ENCODE measurements around the gene AGAP1. TPM values are rescaled to one million over a fixed set of nuclear protein-coding genes. Genes with fewer than 3 reads are reported as not detected.
"Not testable (repeated sequence)": the region's sequence is repeated elsewhere in the genome, so short reads cannot be mapped to it uniquely, and the experiment has no call there.

Gene AGAP1
- polyA plus RNA-seq, 4 donors = 20.2 to 21.2 (median 20.3) TPM

DNA sequence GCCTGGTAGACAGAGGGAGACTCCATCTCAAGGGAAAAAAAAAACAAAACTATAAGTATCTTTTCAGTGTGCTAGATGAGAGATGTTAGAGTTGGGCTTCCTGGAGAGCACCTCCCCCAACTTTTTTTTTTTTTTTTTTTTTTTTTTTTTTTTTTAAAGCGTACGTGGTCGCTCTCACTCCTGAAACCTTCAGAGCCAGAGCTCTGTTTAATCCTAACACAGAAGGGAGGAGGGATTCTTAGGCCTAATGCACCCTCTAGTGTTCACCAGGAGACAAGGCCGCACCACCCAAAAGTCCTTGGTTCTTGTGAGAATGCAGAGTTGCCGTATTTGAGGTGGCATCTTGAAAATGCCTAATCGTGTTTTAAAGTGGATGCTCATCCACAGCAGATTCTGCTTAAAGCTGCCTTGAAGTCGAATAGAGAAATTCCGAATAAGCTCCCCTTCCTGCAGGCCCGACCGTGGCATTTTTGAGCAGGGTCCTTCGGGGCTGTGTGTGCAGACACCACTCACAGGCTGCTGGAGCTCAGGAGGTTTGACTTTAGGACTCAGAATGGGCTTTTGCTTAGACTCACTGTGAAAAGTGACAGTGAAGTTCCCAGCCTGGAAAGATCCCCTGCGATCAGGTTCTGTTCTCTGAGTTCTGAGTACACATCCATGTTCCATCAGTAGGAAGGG, 252.6 kb downstream of the AGAP1 start:
- peak; percentile 65 to 75 (median 71) for DNase-seq (ENCODE audit: low read depth in 4 of 4, low spot score in 3 of 4)

DNA sequence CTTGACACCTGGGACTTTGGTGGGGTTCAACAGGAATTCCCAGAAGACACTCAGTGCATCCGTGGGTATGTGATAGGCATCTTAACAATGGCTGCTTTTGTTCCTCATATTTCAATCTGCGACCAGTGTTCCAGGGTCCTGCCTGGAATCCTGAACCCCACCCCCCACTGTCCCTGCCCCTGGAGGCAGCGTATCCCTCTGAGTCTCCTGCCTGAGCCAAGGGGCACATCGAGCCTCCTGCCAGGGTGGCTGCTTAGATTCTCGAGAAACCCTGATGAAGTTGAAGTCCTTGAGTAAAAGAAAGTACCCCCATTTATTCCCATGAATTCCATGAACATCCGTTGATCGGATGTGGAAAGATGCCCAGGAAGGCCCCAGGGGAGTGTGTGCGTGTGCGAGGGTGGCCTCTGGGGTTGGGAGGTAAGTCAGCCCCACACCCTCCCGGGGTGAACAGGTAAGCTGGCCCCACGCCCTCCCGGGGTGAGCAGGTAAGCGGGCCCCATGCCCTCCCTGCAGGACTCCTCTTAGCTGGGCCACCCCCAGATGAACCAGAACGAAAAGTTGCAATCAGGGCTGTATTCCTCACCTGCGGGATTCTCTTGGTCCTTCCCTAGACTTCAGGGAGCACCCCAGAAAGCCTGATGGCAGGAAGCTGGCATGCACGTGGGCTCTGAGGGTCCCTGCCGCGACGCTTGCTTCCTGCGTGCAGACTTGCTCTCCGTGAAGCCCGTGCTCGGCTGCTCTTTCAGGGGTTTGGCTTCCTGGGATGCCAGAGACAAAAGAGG, 253.3 kb downstream of the AGAP1 start:
- no peak for DNase-seq (ENCODE audit: low read depth in 4 of 4, low spot score in 3 of 4)

DNA sequence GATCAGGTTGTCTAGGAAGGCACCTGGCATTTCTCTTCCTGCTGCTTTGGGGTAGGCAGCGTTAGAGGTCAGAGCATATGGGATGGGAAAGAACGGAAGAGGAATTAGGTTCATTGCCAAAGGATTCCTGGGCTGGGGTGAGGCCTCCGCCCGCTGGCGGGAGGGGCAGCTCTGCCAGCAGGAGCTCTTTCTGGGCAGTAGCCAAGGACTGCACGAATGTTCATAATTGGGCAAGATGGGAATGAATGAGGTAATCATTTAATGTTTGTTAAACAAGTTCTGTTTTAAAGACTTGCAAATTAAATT, 253.9 kb downstream of the AGAP1 start:
- no peak for DNase-seq (ENCODE audit: low read depth in 4 of 4, low spot score in 3 of 4)

DNA sequence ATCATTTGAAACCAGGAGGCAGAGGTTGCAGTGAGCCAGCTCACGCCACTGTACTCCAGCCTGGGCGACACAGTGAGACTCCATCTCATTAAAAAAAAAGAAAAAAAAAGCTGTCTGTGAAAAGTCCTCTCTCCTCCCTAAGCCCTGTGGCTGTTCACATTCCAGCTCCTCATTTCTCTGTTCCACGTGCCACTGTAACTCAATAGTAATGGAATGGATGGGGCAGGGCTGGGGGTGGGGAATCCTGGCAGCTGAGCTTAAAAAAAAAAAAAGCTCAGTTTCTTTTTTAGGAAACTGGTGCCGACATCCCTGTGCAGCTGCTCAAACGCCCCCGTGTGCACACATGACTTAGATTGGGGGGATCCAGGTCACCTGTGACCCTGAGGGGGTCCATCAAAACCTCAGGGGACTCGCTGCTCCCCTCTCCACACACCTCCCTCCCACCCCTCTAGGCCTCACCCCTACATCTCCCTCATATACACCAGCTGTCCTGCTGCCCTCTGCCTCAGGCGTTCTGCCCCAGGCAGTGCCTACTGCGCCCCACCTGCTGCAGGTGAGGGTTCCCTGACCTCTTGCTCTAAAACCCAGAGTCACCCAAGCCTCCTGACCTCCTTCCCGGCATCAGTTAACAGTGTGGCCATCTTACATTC, 255.4 kb downstream of the AGAP1 start:
- no peak for DNase-seq (ENCODE audit: low read depth in 4 of 4, low spot score in 3 of 4)

DNA sequence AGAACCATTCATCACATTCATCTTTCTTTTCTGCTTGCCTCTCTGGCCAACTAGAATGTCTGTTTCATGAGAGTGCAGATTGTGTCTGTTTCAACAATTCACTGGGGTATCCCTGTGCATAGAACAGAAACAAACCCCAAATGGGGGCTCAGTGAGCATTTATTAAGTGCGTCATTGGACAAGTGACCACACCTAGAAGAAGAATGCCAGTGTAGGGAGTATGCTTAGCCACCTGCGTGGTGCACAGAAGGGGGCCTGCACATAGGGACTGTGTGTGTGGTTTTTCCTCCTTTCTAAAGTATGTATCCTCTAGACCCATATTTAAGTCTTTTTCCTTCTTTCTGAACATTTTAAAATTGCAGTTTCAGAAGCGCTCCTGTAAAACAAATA, 255.9 kb downstream of the AGAP1 start:
- no peak for DNase-seq (ENCODE audit: low read depth in 4 of 4, low spot score in 3 of 4)

DNA sequence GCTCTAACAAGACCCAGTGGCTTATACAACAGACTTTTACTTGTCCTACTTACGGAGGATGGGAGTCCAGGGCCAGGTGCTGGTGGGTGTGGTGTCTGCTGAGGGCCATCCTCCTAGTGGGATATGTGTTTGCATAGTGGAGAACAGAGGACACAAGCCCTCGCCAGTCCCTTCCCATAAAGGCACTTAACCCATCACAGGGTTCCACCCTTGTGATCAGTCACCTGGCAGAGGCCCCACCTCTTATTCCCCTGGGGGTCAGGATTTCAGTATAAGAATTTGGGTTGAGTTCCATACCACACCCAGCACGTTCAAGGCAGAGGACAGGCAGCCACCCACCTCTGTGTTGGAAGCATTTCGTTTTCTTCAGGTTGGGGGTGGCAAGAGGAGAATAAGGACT, 259.0 kb downstream of the AGAP1 start:
- DNase-seq (ENCODE audit: low read depth in 4 of 4, low spot score in 3 of 4) = no peak

DNA sequence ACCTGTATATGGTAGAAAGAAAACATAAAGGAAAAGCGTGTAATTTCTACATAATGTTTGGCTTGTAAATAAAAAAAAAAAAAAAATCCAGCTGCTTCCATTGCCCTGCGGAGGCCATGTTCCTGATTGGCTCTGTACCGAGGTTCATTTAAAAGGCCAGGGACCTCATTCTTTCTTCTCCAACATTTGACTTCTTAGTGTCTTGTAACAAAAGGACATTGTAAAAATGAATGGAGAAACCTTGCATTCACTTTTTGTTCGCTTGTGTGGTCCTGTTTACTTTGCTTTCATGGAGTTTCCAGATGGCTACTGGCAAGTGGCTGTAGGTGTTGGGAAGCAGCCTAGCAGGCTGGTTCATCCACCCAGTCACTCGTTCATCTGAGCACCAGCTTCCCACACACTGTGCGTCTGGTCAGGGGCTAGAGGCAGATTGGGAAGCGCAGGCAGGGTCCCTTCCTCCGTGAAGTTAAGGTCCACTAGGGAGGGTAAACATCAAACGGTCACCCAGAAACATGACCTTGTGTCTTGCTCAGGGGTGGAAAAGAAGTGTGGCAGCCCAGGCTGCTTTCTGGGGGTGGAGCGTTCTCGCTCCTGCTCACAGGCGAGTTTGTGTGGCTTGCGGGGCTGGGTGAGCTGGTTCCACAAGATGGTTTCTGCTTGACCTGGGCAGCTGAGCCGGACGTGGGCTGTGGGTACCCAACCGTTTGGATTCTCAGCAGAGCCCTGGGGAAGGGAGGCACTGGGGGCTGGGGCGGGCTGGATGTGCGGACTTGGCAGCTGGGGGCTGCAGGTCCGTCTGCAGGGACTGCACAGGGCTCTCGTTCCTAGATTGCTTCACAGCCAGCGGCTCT, 260.7 kb downstream of the AGAP1 start:
- DNase-seq (ENCODE audit: low read depth in 4 of 4, low spot score in 3 of 4) = no peak

DNA sequence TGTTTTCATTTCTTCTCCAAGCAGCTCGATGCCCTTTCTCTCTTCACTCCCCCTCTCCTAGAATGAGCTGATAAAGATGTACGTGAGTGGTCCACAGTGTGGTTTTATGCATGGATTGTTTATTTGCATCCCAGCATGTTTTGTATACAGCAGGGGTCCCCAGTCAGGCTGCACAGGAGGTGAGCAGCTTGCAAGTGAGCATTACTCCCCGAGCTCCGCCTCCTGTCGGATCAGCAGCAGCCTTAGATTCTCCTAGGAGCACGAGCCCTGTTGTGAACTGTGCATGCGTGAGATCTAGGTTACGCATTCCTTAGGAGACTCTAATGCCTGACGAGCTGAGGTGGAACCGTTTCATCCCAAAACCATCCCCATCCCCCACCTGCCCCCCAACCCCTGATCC, 262.6 kb downstream of the AGAP1 start:
- DNase-seq (ENCODE audit: low read depth in 4 of 4, low spot score in 3 of 4) = no peak

DNA sequence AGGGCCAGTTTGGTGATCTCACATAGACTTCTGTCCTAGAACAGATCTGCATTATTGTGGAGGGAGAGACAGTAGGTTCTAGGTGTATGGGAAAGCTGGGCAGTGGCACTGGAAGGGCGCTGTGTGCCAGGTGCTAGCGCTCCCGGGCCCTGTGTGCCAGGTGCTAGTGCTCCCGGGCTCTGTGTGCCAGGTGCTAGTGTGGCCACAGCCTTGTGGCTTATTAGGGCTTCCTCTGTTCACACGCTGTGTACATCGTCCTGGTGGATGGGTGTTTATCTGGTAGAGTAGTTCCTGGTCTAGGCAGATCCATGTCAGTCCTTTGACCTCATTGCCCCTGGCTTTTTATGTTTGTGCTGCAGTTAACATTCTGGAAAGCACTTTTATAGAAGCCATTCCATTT, 263.4 kb downstream of the AGAP1 start:
- no peak for DNase-seq (ENCODE audit: low read depth in 4 of 4, low spot score in 3 of 4)

DNA sequence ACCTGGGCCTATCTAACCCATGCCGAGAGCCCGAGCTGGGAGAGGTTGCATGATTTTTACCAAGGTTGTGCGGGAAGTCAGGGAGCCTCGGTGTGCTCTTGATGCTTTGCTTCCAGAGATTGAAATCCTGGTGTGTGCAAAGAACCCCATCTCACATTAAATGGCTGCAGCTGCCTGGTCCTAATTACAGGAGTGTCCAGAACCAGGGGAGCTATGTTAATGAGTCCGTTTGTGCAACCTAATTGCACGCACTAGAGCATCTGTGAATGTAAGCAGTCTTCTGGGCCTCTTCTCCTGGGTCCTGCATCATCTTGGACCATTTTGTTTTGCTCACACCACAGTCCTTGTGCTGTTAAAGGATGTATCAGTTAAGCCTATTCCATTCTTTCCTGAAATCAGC, 263.8 kb downstream of the AGAP1 start:
- DNase-seq (ENCODE audit: low read depth in 4 of 4, low spot score in 3 of 4) = no peak

DNA sequence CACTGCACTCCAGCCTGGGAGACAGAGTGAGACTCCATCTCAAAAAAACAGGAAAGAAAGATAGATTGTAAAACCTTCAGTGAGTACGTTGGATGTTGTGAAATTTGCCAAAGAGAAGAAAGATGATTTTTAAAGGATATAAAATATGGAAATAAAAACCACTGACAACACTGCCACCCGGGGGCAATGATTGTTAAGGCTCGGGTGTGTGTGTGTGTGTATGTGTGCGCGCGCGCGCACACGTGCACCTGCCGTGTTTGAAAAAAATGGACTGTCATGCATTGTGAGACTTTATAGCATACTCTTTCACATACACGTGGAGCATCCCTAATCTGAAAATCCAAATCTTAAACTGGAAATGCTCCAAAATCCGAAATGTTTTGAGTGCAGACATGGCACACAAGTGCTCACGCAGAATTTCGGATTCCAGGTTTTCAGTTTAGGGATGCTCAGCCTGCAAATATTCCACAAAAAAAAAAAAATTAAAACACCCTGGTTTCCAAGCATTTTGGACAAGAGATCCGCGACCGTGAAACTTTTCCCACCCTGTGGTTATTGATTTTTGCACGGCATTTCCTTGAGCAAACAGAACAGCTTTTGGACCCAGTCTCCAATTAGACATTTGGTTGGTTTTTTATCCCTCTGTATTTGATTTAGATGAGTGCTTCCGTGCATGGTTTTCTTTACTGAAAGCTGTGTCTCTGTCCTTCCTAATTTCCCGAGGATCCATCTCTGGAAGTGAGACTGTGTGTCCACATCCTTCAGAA, 269.2 kb downstream of the AGAP1 start:
- no peak for DNase-seq (ENCODE audit: low read depth in 4 of 4, low spot score in 3 of 4)

DNA sequence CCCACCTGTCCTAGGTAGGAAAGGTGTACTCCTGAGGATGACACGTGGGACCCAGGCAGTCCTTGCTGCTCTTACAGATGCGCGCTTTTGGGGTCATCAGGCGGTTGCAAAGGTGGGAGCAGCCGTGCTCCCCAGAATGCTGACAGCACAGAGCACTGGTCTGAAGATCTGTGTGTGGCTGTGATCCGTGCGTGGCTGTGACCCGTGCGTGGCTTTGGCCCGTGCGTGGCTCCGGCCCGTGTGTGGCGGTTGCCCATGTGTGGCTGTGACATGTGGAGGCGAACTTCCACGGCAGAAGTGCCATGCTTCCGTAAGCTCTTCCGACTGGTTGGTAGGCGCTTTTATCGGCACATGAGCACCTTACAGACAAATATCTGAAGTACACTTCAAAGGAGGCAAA, 270.0 kb downstream of the AGAP1 start:
- no peak for DNase-seq (ENCODE audit: low read depth in 4 of 4, low spot score in 3 of 4)

DNA sequence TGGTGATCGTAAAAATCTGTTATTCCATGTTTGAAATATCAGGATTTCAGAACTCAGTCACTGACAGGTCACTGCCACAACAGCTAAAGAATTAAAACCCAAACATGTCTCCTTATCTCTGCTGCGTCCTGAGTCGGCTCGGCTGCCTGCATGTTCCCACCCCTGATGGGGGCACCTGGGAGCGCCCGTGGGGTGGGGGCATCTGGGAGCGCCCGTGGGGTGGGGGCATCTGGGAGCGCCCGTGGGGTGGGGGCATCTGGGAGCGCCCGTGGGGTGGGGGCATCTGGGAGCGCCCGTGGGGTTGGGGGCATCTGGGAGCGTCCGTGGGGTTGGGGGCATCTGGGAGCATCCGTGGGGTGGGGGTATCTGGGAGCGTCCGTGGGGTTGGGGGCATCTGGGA, 270.6 kb downstream of the AGAP1 start:
- not testable (repeated sequence) for DNase-seq (ENCODE audit: low read depth in 4 of 4, low spot score in 3 of 4)

DNA sequence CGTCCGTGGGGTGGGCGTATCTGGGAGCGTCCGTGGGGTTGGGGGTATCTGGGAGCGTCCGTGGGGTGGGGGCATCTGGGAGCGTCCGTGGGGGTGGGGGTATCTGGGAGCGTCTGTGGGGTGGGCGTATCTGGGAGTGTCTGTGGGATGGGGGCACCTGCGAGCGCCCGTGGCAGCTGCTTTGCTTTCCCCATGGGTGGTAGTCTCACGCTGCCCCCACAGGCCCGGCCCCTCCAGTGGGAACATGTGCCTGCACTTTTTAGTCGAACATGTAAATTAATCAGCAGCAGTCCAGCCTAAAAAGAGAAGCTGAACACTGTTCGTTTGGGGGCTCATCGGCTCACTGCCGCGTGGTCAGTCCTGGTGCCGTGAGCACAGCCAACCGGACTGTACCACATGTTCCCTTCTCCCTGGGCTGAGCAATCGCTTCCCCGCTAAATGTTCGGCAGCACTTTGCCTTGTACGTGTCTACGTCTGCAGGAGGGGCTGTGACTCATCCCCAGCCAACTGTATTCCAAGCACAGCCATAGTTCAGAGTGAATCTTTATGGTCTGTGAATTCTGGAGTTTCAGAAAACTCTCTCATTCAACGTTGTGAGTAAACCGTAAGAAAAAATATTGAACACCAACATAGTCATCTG, 271.5 kb downstream of the AGAP1 start:
- DNase-seq (ENCODE audit: low read depth in 4 of 4, low spot score in 3 of 4) = no peak

DNA sequence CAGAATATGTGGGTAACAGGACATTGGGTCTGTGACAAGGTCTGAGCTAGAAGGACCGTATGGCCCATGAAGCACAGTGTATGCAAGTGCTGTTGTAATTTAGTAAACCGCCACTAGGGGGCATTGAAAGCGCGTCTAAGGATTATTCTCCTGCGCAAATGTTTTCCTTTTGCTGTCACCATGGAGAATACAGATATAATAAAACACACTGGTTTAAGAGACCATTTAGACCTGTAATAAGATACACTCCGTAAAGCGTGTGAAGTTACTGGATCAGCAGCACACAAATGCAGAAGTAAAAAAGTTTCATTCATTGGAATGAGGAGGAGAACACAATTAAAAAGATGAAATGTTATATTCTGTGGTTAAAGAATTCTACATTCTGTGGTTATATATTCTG, 272.4 kb downstream of the AGAP1 start:
- peak; percentile 63 to 81 (median 72) for DNase-seq (ENCODE audit: low read depth in 4 of 4, low spot score in 3 of 4)

DNA sequence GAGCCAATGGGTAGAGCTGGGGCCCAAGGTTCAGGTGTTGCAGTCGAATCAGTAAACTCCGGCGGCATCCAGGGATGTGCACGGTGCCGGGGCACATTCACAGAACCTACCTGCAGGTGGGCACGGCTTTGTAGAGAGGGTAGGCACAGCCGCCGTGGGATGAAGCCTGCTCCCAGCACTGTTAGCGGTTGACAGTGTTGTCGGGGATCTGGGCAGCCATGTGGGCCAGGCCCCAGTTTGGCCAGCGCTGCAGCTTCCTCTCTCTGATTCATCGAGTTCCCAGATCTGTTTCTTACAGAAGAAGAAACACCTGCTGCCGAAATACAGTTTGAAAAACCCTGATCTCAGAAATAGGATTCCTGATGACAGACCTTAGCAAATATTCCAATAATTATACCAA, 274.8 kb downstream of the AGAP1 start:
- DNase-seq (ENCODE audit: low read depth in 4 of 4, low spot score in 3 of 4) = no peak

DNA sequence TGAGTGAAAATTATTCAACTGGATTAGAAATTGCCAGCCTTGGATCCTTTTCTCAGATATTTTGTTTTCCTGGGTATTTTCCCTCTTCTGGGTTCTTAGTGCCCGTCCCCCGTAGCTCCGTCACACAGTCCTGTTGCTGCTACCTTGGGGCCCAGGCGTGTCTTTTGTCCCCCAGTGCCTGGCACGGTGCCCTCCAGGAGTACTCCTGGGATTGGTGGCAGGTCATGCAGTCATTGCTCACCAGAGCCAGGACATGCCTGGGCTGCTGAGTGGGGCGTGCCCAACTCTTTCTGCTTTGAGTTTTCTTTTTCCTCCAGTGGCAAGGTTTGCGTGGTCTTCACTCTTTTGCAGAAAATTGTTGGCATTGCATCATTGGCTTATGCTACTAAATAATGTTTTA, 275.2 kb downstream of the AGAP1 start:
- no peak for DNase-seq (ENCODE audit: low read depth in 4 of 4, low spot score in 3 of 4)

DNA sequence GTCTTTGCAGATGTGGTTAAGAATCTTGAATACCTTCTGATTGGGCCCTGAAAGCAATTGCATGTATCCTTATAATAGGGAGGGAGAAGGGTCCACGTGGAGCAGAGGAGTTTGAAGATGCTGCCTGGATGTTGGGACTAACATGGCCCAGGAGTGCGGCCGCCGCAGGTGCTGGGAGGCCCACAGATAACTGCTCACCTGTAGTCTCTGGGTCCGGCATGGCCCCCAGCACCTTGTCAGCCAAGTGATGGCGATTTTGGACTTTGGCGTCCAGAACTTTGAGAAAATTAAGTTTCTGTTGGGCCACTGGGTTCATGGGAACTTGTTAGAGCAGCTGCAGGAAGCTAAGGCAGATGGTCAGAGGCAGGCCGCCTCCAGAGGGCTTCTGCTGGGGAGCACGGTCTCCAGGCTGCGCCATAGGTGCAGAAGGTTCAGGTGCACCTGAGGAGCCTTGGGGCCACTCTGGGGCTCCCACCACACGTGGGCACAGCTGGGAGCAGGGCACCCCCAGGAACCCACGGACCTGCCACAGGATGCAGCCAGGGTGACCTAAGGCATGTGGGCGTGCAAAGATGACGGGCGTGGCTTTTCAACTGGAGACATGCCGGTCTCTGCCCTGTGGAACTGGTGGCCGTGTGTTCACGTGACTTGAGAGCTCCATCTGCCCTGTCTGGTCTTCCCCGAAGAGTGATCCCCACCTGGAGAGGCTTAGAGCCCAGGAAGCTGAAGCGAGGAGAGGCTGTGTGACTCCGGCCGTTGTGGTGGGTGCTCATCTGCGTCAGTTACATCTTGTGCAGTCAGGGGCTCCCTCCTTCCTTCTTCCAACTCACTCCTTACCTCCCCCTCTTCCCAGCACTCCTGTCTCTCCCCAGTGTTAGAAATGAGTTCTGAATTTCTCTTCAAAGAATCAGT, 277.3 kb downstream of the AGAP1 start:
- no peak for DNase-seq (ENCODE audit: low read depth in 4 of 4, low spot score in 3 of 4)
